EL (cell line): ENCODE results near the gene KCTD12.

Source experiments
- DNase-seq: peaks from one replicate; pipeline ENCODE4 v3.0.0-alpha.2; 2016

Gene KCTD12

GRCh38 chr13:76886005-76886291 lies 257 bp downstream of the KCTD12 start:
- no peak for DNase-seq

- peak; percentile 70 for DNase-seq
Observed at GRCh38 chr13:76885203-76886004, 801 bp downstream of the KCTD12 start.

DNA sequence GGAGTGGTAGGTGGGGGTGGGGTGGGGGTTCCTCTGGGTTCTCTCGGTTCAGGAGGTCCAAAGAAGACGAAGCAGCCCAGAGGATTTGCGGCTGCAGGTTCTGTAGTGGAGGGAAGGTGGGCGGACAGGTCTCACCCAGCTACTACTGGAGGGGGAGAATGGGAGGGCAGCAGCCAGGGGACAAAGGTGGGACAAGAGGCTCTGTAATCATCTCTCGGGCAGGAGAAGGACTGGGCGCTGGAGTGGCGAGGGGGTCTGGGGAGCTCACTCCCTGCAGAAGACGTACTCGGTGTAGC lies 1.4 kb downstream of the KCTD12 start:
- DNase-seq: no peak

DNA sequence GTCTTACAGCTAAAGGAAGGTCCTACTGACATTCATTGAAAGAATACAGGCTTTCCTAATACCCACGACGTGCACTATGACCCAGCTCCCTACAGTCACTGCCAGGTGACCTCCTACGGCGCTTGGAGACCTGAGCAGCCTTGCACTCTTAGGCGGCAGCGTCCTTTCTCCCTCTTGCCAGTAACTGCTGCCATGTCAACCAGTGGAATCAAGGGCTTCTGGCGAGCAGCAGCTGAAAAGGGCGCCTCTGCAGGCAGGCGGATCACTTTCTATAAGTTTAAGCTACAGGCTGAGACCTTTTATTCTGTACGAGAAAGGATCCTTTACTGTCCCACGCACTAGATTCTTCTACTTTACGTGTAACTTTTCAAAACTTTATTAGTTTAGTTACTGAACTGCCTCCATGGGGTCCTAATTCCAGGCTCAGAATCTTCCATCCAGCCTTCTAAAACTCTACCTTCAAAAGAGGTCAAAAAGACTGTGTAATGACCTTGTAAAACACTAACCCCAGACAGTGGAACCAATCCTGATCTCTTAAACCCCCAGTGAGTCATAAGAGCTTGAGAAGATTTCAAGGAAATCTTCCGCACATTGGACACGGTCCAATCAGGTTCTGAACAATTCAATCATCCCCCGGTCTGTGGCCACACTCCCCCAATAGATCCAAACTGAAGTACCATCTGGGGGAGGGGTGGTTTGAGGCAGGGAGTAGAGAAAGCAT lies 1.9 kb downstream of the KCTD12 start:
- peak; percentile 17 for DNase-seq

DNA sequence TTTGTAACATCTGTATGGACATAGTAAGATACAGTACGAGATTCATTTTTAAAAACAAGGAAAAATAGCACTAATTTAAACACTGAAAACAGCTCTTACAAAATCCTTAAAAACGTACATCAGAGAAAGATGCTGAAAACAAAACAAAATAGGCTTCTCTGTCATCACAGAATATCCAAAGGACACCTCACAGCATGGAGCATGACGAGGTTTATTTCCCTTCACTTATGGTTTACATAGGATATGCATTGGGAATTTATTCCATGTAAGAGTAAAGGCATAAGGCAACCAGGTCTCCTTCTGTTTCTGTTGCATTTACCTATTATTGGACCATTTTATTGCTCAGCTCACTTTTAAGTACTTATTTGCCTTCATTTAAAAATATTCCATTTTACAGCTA lies 3.0 kb downstream of the KCTD12 start:
- DNase-seq: no peak

GRCh38 chr13:76882431-76882830 lies 3.8 kb downstream of the KCTD12 start:
- DNase-seq: no peak

GRCh38 chr13:76879883-76880270 lies 6.3 kb downstream of the KCTD12 start:
- DNase-seq: no peak

- DNase-seq: peak; percentile 77
Observed at GRCh38 chr13:76879203-76879882, 6.9 kb downstream of the KCTD12 start.

GRCh38 chr13:76878043-76878442 lies 8.2 kb downstream of the KCTD12 start:
- no peak for DNase-seq

- DNase-seq: no peak
Observed at GRCh38 chr13:76875271-76875815, 10.9 kb downstream of the KCTD12 start.

- no peak for DNase-seq
Observed at GRCh38 chr13:76874479-76874878, 11.7 kb downstream of the KCTD12 start.

GRCh38 chr13:76873445-76873844 lies 12.8 kb downstream of the KCTD12 start:
- no peak for DNase-seq

- DNase-seq: no peak
Observed at GRCh38 chr13:76872675-76873074, 13.5 kb downstream of the KCTD12 start.

DNA sequence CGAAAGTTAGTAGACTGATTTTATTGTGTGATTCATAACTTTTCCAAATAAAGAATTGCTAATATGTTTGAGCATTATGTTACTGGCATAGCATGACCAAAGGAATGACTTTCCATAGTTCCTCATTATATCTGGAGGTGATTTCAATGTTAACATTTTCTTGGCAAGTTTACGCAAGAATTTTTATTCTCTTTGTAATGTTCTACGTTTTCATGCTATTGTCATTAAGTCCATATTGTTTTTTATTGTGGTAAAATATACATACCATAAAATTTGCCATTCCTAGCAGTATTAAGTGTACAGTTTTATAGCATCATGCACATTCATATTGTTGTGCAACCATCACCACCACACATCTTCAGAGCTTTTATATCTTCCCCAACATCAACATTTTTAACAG lies 14.8 kb downstream of the KCTD12 start:
- DNase-seq: no peak

DNA sequence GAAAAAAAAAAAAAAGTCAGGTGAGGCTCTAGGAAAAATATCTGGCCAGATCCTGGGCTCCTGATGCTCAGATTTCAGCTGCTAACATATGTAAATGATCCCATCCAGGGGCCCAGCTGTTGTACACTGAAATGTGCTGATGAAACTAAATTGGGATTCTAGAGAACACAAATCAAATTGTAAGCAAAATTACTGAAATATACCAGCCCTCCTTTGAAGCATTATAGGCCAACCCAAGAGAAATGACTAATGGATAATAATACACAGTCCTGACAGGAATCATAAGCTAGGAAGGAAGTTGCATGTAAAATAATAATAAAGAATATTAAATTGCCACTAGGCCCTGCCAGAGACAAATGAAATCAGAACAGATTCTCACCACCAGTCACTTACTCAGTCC lies 17.8 kb downstream of the KCTD12 start:
- DNase-seq: no peak

GRCh38 chr13:76865996-76866503 lies 20.2 kb downstream of the KCTD12 start:
- no peak for DNase-seq

- DNase-seq: no peak
Observed at GRCh38 chr13:76865109-76865508, 21.1 kb downstream of the KCTD12 start.

DNA sequence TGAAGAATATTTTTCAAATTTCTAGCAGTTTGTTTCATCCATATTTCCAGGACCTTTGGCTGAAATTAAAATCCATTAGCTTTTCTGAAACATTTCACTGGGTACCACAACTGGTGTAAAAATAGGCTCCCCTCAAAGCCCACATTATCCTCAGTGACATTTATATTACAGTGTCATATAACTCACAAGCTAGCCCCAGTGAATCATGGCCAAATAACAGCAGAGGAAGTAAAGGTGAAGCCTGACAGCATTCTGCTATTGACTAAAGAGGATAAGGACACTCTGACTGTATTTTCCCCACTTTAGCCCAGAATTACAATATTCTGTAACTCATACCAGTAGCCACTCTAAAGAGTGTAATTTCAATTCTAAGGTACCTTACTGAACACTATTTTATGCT lies 21.9 kb downstream of the KCTD12 start:
- DNase-seq: no peak

DNA sequence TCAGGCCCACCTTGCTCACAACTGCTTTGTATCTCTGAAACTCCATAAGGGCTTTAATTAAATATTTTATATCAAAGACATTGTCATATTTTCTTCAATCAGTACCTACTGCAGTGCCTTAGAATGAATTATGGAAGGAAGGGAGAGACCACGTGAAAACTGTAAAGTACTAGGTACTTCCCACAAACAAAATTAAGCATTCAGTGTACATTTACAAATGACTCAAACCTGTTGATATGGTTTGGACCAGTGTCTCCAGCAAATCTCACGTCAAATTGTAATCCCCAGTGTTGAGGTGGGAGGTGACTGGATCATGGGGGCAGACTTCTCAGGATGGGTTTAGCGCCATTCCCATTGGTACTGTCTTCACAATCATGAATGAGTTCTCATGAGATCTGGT lies 23.2 kb downstream of the KCTD12 start:
- no peak for DNase-seq

DNA sequence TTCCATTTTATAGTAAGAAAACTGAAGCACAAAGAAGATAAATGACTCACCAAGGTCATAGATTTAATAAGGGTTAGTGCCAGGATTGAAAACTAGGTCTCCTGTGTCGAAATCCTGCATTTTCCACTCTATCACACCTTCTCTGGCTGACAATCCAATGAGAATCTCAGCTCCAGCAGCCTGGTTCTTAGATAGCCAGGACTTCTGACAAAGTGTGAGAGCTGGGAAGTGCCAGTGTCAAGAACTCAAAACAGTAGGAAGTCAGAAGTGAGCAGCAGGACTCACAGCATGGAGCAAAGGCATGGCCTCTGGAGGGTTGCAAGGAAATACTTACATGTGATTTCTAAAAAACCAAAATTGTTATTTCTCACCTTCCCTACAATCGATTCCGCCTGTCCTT lies 24.3 kb downstream of the KCTD12 start:
- DNase-seq: no peak

GRCh38 chr13:76860706-76861105 lies 25.5 kb downstream of the KCTD12 start:
- DNase-seq: no peak

DNA sequence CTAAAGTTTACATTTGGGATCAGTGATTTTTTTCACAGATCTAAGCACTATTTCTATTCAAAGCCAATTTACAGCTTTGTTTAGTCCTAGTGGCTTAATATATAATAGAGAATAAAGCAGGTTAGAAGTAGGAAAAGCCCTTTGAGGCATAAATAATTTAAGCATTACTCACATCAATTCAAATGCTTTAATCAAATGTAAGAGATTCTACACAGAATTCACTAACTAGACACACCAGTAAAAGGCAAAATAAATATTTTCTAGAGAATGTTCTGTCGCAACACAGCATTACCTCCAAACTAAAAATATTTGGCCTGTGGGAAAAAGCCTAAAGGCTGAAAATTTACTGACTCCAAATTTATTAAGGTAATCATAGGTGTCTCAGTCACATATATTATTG lies 31.3 kb downstream of the KCTD12 start:
- DNase-seq: peak; percentile 48

DNA sequence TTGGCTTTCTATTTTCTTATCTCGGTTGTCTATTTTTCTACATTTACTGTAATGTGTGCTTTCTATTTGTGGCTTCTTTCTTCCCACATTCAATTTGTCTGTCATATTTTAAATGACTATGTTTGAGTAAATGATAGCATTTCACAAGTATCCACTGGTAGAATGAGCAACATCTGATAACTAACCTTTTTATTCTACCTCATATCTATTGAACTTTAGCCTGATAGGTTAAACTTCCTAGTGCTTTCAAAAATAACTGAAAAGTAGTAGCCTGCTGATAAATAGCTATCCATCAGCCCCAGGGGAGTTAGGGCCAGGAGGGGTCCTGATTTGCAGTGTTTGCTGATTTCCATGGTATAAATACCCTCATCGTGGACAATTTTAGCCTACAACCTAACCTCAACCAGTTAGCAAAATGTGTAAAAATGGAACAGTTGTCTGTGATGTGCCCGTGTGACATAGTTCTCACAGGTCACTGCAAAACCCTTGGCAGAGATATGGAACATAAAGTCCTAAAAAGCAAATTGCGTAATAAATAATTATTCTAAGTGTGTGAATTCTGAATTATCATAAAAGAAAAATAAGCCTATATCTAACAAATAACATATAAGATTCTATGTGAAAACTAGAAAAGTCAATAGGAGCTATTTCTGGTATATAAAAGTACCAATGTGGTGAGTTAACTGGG lies 32.1 kb downstream of the KCTD12 start:
- DNase-seq: no peak
